ENCODE measurements around the gene IQGAP2. TPM values are rescaled to one million over a fixed set of nuclear protein-coding genes. Genes with fewer than 3 reads are reported as not detected.

Gene IQGAP2
- total and polyA plus RNA-seq, 3 experiments from 2014 or later, result 51.4 to 70.5 (median 62.5) TPM

DNA sequence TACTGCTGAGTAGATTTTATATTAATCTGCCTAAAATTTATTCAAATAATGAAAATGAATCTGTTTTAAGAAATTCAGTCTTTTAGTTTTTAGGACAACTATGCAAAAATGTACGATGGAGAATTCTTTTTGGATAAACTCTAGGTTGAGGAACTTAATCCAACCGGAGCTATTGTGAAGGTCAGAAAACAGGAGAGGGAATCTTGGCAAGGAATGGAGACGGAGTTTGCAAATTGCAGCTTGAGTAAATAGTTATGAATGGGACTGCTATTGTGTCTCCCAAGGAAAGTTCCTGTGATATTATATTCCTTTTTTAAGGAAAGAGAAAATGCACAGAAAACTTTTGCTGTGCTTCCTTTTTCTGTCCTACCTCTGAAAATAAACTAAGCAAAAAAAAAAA, 67.9 kb downstream of the IQGAP2 start:
- no peaks in the 10 kb centered on the region for H3K27me3 Mint-ChIP-seq
- no peaks in the 10 kb centered on the region for H3K9me3 Mint-ChIP-seq

DNA sequence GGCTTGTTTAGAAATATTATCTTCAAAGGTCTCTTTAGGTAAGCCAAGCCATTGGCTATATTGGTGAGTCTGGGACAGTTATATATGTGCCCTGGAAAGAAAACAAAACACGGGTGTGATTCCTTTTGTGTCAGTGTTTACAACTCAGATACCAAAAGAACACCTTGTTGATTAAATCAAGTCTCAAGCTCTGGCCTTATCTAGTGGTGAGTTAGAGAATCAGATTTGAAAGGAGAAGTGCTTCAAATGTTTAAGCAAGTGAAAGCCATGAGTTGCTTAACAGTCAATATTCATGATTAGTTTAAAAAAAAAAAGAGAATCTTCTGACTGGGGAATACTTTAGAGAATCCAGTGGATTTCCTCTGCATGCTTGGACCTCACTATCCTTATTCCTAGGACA, 68.3 kb downstream of the IQGAP2 start:
- H3K36me3 ChIP-seq (ENCODE audit: insufficient read depth, low read length), result no peaks in the 10 kb centered on the region
- no peaks in the 10 kb centered on the region for H3K9me3 ChIP-seq (ENCODE audit: low read length)
- Mint-ChIP-seq H3K4me1 (peaks cover 82 to 99% (median 97%) of the 10 kb centered on the region in 3 donors), H3K9me3 (no peaks in the 10 kb centered on the region), H3K4me3 (peak overlapping the region in 4 of 7 donors; percentile 18 to 44 (median 33)), H3K27ac (peak overlapping the region; percentile 39 to 97 (median 84)), H3K27me3 (no peaks in the 10 kb centered on the region), H3K36me3 (peaks cover 0 to 22% (median 12%) of the 10 kb centered on the region in 3 donors)
- no peak overlapping the region for H3K27ac ChIP-seq (ENCODE audit: low read depth, low read length)
- CTCF ChIA-PET, result interaction anchor here (1.2 to 1.6 kb wide), 2 partner anchors 14 to 76 kb away, joined by 3 read pairs; no protein-coding TSS in a partner anchor
- H3K4me3 ChIP-seq (ENCODE audit: low read length), result no peak overlapping the region
- no peaks in the 10 kb centered on the region for H3K27me3 ChIP-seq (ENCODE audit: insufficient read depth, low read length, poor library complexity, severe bottlenecking)
- no peak for DNase-seq
- H3K4me1 ChIP-seq (ENCODE audit: insufficient read depth, low read length), result peaks cover 74% of the 10 kb centered on the region
- POLR2A ChIA-PET, result interaction anchor here (1.1 kb wide), 1 partner anchor 71 kb away, joined by 3 read pairs; no protein-coding TSS in a partner anchor

More for the DNA sequence above, 67.9 kb downstream of the IQGAP2 start:
- peaks cover 70% of the 10 kb centered on the region for H3K4me1 ChIP-seq (ENCODE audit: insufficient read depth, low read length)
- Mint-ChIP-seq H3K27ac (peak overlapping the region in 7 of 8 donors; percentile 24 to 95 (median 76)), H3K4me3 (no peak overlapping the region), H3K4me1 (peaks cover 82 to 99% (median 97%) of the 10 kb centered on the region in 3 donors), H3K36me3 (peaks cover 0 to 26% (median 15%) of the 10 kb centered on the region in 3 donors)
- no peak overlapping the region for H3K4me3 ChIP-seq (ENCODE audit: low read length)
- DNase-seq, result no peak
- ChIA-PET POLR2A (interaction anchor here (1.1 kb wide), 1 partner anchor 71 kb away, joined by 3 read pairs; no protein-coding TSS in a partner anchor), CTCF (interaction anchor here (1.5 to 1.6 kb wide), 2 partner anchors 13 to 68 kb away, joined by 3 to 6 read pairs; partner anchors contain the start of gene IQGAP2)
- H3K27me3 ChIP-seq (ENCODE audit: insufficient read depth, low read length, poor library complexity, severe bottlenecking), result no peaks in the 10 kb centered on the region
- no peak overlapping the region for H3K27ac ChIP-seq (ENCODE audit: low read depth, low read length)
- H3K36me3 ChIP-seq (ENCODE audit: insufficient read depth, low read length), result no peaks in the 10 kb centered on the region
- no peaks in the 10 kb centered on the region for H3K9me3 ChIP-seq (ENCODE audit: low read length)

- POLR2A ChIA-PET, result interaction anchor here (2.8 kb wide), 1 partner anchor 71 kb away, joined by 11 read pairs; no protein-coding TSS in a partner anchor
- H3K36me3 Mint-ChIP-seq, result peaks cover 0 to 20% (median 12%) of the 10 kb centered on the region in 3 donors
- H3K4me3 ChIP-seq (ENCODE audit: low read length), result no peak overlapping the region
Measured at GRCh38 chr5:76471987-76472334, 68.9 kb downstream of the IQGAP2 start.

DNA sequence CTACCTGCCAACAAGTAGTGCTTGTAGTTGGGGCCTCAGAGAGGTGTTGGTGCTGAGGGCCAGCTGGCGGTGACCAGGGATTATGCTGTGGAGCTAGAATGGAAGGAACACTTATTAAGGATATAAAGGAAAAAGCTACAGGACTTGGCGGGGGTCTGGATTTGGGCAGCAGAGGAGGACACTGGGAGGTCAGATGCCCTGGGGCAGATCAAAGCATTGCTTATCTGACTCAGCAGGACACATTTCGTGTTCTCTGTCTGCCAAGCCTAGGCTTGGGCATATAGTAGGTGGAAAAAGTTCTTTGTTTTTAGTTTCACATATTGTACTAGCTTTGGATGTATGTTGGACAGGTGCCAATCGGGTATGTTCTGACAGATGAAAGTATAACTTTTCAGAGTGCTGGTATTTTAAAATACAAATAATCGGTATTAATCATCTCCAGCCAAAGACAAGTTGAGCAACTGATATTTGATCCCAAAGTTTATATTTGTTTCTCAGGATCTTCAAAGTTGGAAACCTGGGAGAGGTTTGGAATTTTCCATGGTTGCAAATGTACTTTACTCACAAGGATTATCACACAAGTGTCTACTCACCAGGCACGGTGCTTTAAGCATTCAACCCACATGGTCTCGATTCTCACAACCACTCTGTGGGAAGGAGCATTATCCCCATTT, 69.4 kb downstream of the IQGAP2 start:
- H3K27me3 ChIP-seq (ENCODE audit: insufficient read depth, low read length, poor library complexity, severe bottlenecking), result no peaks in the 10 kb centered on the region
- peaks cover 0 to 18% (median 10%) of the 10 kb centered on the region in 3 donors for H3K36me3 Mint-ChIP-seq
- no peaks in the 10 kb centered on the region for H3K36me3 ChIP-seq (ENCODE audit: insufficient read depth, low read length)
- H3K27me3 Mint-ChIP-seq, result no peaks in the 10 kb centered on the region
- peak overlapping the region in 3 of 7 donors; percentile 46 to 61 (median 49) for H3K4me3 Mint-ChIP-seq
- H3K4me1 ChIP-seq (ENCODE audit: insufficient read depth, low read length), result peaks cover 74% of the 10 kb centered on the region
- peaks cover 81 to 96% (median 95%) of the 10 kb centered on the region in 3 donors for H3K4me1 Mint-ChIP-seq
- H3K27ac ChIP-seq (ENCODE audit: low read depth, low read length), result no peak overlapping the region
- H3K9me3 Mint-ChIP-seq, result no peaks in the 10 kb centered on the region
- POLR2A ChIA-PET, result interaction anchor here (0.5 to 2.8 kb wide), 2 partner anchors 70 to 93 kb away, joined by 4 to 11 read pairs; no protein-coding TSS in a partner anchor
- DNase-seq, result no peak
- no peak overlapping the region for H3K4me3 ChIP-seq (ENCODE audit: low read length)
- no peaks in the 10 kb centered on the region for H3K9me3 ChIP-seq (ENCODE audit: low read length)
- CTCF ChIA-PET, result interaction anchor here (1.1 to 1.5 kb wide), 4 partner anchors 12 to 75 kb away, joined by 3 to 6 read pairs (median 3); partner anchors contain the start of gene IQGAP2
- H3K27ac Mint-ChIP-seq, result peak overlapping the region; percentile 44 to 97 (median 84)

More at GRCh38 chr5:76471987-76472334, 68.9 kb downstream of the IQGAP2 start:
- peak overlapping the region; percentile 35 to 97 (median 84) for H3K27ac Mint-ChIP-seq
- peaks cover 80 to 97% (median 97%) of the 10 kb centered on the region in 3 donors for H3K4me1 Mint-ChIP-seq
- no peak for DNase-seq
- no peaks in the 10 kb centered on the region for H3K9me3 Mint-ChIP-seq
- Histone ChIP-seq H3K4me1 (ENCODE audit: insufficient read depth, low read length) (peaks cover 74% of the 10 kb centered on the region), H3K9me3 (ENCODE audit: low read length) (no peaks in the 10 kb centered on the region), H3K36me3 (ENCODE audit: insufficient read depth, low read length) (no peaks in the 10 kb centered on the region), H3K27me3 (ENCODE audit: insufficient read depth, low read length, poor library complexity, severe bottlenecking) (no peaks in the 10 kb centered on the region), H3K27ac (ENCODE audit: low read depth, low read length) (no peak overlapping the region)
- no peaks in the 10 kb centered on the region for H3K27me3 Mint-ChIP-seq
- peak overlapping the region in 4 of 7 donors; percentile 46 to 80 (median 55) for H3K4me3 Mint-ChIP-seq
- CTCF ChIA-PET, result interaction anchor here (1.1 to 1.6 kb wide), 4 partner anchors 11 to 75 kb away, joined by 3 to 6 read pairs (median 3); partner anchors contain the start of gene IQGAP2

GRCh38 chr5:76473009-76473336, 69.9 kb downstream of the IQGAP2 start:
- Histone ChIP-seq H3K4me3 (ENCODE audit: low read length) (no peak overlapping the region), H3K27ac (ENCODE audit: low read depth, low read length) (no peak overlapping the region), H3K27me3 (ENCODE audit: insufficient read depth, low read length, poor library complexity, severe bottlenecking) (no peaks in the 10 kb centered on the region), H3K4me1 (ENCODE audit: insufficient read depth, low read length) (peaks cover 74% of the 10 kb centered on the region), H3K36me3 (ENCODE audit: insufficient read depth, low read length) (no peaks in the 10 kb centered on the region), H3K9me3 (ENCODE audit: low read length) (no peaks in the 10 kb centered on the region)
- H3K4me1 Mint-ChIP-seq, result peaks cover 78 to 93% (median 92%) of the 10 kb centered on the region in 3 donors
- H3K4me3 Mint-ChIP-seq, result peak overlapping the region in 3 of 7 donors; percentile 36 to 89 (median 49)
- H3K36me3 Mint-ChIP-seq, result peaks cover 0 to 16% (median 8%) of the 10 kb centered on the region in 3 donors
- DNase-seq, result no peak
- ChIA-PET POLR2A (interaction anchor here (0.5 to 2.8 kb wide), 2 partner anchors 70 to 94 kb away, joined by 4 to 11 read pairs; no protein-coding TSS in a partner anchor), CTCF (interaction anchor here (1.3 to 1.6 kb wide), 3 partner anchors 12 to 70 kb away, joined by 3 to 9 read pairs (median 3); partner anchors contain the start of gene IQGAP2)
- no peaks in the 10 kb centered on the region for H3K27me3 Mint-ChIP-seq
- H3K27ac Mint-ChIP-seq, result peak overlapping the region; percentile 44 to 98 (median 87)
- no peaks in the 10 kb centered on the region for H3K9me3 Mint-ChIP-seq

DNA sequence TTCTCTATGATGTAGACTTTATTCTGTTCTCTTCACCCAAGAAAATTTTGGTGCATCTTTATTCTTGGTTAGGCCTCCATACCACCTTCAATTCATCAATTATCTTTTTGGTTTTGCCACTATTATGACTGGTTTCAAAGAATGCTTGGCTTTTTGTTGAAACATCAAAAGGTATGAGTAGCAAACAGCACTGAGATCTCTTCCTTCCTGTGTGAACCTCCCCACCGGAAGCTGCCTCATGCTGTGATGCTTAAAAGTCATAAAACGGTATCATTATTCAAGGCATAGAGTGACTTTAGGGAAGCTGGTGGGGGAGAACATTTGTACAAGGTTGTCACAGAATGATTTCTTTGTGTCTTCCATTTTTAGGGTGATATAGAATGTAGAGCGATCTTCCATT, 70.6 kb downstream of the IQGAP2 start:
- H3K4me3 ChIP-seq (ENCODE audit: low read length), result no peak overlapping the region
- peak; percentile 44 to 80 (median 75) for DNase-seq
- ChIA-PET POLR2A (interaction anchor here (0.7 to 2.8 kb wide), 2 partner anchors 69 to 70 kb away, joined by 4 to 11 read pairs; no protein-coding TSS in a partner anchor), CTCF (interaction anchor here (1.0 to 1.8 kb wide), 5 partner anchors 17 to 75 kb away, joined by 3 to 9 read pairs (median 3); partner anchors contain the start of gene IQGAP2)
- H3K4me1 ChIP-seq (ENCODE audit: insufficient read depth, low read length), result peaks cover 70% of the 10 kb centered on the region
- Mint-ChIP-seq H3K27ac (peak overlapping the region; percentile 70 to 98 (median 87)), H3K36me3 (peaks cover 0 to 12% (median 6%) of the 10 kb centered on the region in 3 donors), H3K4me1 (peaks cover 75 to 90% (median 88%) of the 10 kb centered on the region in 3 donors), H3K4me3 (peak overlapping the region in 6 of 7 donors; percentile 19 to 89 (median 52)), H3K9me3 (no peaks in the 10 kb centered on the region), H3K27me3 (no peaks in the 10 kb centered on the region)
- H3K27me3 ChIP-seq (ENCODE audit: insufficient read depth, low read length, poor library complexity, severe bottlenecking), result no peaks in the 10 kb centered on the region
- no peaks in the 10 kb centered on the region for H3K9me3 ChIP-seq (ENCODE audit: low read length)
- no peak overlapping the region for H3K27ac ChIP-seq (ENCODE audit: low read depth, low read length)
- no peaks in the 10 kb centered on the region for H3K36me3 ChIP-seq (ENCODE audit: insufficient read depth, low read length)

DNA sequence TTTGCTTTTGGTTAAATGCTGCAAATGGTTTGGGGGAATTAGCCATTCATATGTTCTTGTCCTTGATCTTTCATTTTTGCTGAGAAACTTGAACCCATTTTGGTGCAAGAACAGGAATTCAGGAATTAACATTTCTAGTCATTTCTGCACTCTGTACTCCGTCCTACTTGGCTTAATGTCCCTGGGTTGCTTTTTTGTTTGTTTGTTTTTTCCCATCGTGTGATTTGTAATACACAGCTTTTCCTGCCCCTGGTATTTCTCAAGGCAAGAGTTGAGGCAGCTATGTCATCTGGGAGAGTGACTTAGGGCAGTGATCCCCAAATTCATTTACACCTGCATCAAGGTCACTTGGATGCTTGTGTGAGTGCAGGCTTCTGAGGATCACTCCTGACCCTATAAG, 71.3 kb downstream of the IQGAP2 start:
- peaks cover 74% of the 10 kb centered on the region for H3K4me1 ChIP-seq (ENCODE audit: insufficient read depth, low read length)
- no peak overlapping the region for H3K4me3 ChIP-seq (ENCODE audit: low read length)
- H3K36me3 ChIP-seq (ENCODE audit: insufficient read depth, low read length), result no peaks in the 10 kb centered on the region
- no peak for DNase-seq
- Mint-ChIP-seq H3K27ac (peak overlapping the region in 7 of 8 donors; percentile 17 to 95 (median 49)), H3K27me3 (no peaks in the 10 kb centered on the region), H3K4me3 (peak overlapping the region in 1 of 7 donors; percentile 8), H3K4me1 (peaks cover 77 to 92% (median 90%) of the 10 kb centered on the region in 3 donors), H3K9me3 (no peaks in the 10 kb centered on the region), H3K36me3 (peaks cover 0 to 14% (median 2%) of the 10 kb centered on the region in 3 donors)
- H3K27ac ChIP-seq (ENCODE audit: low read depth, low read length), result no peak overlapping the region
- no peaks in the 10 kb centered on the region for H3K9me3 ChIP-seq (ENCODE audit: low read length)
- POLR2A ChIA-PET, result interaction anchor here (0.7 to 2.8 kb wide), 2 partner anchors 68 to 70 kb away, joined by 4 to 11 read pairs; no protein-coding TSS in a partner anchor
- no peaks in the 10 kb centered on the region for H3K27me3 ChIP-seq (ENCODE audit: insufficient read depth, low read length, poor library complexity, severe bottlenecking)
- CTCF ChIA-PET, result interaction anchor here (1.0 to 1.8 kb wide), 4 partner anchors 22 to 74 kb away, joined by 3 to 9 read pairs (median 5); partner anchors contain the start of gene IQGAP2
